Stimulated activated CD8-positive, alpha-beta memory T cell treated with anti-CD3 and anti-CD28 coated beads, Interleukin-7, amount 100 ng/mL, for 1 hour (primary cell): ENCODE results near the gene HIVEP1.

Experiments used
- DNase-seq, 2 donors: peaks; one replicate each; pipeline ENCODE4 v3.0.0-alpha.2; 2020; ENCODE audit warnings: low read depth in 2 of 2

HIVEP1 gene

DNA sequence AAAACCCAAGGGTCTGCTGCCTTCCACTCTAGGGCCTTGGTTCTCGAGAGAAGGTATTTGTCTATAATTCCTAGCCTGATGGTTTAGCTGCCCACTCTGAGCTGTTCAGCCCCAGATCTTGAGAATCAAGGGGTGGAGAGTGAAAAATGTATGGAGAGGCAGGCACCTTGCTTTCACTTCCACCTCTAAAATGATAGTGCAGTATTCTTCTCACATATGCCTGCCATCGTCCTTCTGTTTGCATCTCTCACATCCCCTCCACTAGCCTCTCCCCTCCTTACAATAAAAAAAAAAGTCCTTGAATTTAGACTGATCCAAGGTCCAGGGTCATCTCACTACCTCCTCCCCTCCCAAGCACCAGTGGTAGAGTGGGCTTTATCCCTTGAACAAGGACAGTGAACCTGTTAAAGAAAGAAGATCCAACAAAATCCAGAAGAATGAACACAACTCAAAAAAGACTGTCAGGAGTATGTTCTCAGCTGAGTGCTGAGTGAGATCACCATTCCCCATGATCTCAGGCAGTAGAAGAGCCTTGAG lies 104.2 kb downstream of the HIVEP1 start:
- no peak for DNase-seq

- DNase-seq: no peak
Observed at GRCh38 chr6:12116978-12117377, 104.9 kb downstream of the HIVEP1 start.

- no peak for DNase-seq
Observed at GRCh38 chr6:12118607-12119006, 106.5 kb downstream of the HIVEP1 start.

GRCh38 chr6:12119085-12119588 lies 107.0 kb downstream of the HIVEP1 start:
- DNase-seq: no peak

GRCh38 chr6:12125396-12125795 lies 113.3 kb downstream of the HIVEP1 start:
- DNase-seq: no peak

- DNase-seq: no peak
Observed at GRCh38 chr6:12126051-12126450, 113.9 kb downstream of the HIVEP1 start.

- DNase-seq: no peak
Observed at GRCh38 chr6:12129523-12129922, 117.4 kb downstream of the HIVEP1 start.

DNA sequence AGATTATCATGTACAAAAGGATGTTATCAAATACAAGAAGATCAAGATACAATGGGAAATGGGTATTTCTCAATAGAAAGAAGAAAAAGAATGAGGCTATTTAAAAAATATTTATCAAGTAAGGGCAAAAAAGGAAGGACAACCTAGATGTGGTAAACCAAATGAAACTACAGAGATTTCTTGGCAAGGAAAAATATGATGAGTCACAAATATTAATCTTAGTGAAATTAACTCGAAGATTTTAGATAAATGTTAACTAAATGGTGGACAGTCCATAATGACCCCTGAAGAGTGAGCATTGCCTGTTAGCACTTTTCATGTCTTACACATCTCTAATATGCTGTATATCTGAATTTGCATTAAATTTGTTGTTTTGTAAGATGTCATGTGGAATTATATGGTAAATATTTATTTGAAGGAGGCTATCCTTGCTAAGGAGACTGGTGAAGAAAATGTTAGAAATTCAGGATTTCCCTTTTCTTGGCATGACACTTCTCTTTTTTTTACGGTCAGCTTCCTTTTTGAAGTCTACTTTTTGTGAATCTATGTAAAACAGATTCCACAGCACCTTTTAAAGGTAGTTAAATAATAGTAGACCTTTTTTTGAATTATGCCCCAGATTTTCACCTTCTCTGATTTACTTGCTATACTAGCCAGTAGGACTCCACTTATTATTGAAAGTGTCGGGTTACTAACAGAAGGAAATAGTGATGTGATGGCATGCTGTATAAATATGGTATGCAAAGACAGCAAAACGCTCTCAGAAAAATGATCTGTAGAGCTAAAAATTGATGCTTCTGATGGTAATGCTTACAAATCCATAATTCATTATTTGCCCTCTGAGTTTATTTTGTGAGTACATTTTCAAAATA lies 120.5 kb downstream of the HIVEP1 start:
- no peak for DNase-seq

GRCh38 chr6:12134581-12134980 lies 122.5 kb downstream of the HIVEP1 start:
- DNase-seq: no peak

GRCh38 chr6:12134991-12135390 lies 122.9 kb downstream of the HIVEP1 start:
- DNase-seq: no peak

- no peak for DNase-seq
Observed at GRCh38 chr6:12136905-12137304, 124.8 kb downstream of the HIVEP1 start.

GRCh38 chr6:12137480-12137879 lies 125.4 kb downstream of the HIVEP1 start:
- no peak for DNase-seq

DNA sequence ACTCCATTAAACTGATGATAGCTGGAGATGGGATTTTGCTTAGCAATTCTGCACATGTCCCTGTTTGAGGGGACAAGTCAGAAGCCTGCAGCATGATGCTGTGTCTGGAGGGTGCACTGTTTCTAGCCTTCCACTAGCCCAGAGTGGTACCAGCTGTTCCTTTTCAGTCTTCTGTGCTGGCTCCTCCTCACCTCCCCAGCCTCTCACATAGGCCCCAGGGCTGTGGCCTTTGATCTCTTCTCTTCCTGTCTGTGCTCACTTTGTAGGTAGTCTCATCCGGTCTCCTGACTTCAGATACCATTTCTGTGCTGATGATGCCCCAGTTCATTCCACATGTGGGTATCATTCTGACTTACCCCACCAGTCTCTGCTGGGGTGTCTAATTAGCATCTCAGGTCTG lies 126.3 kb downstream of the HIVEP1 start:
- DNase-seq: no peak

DNA sequence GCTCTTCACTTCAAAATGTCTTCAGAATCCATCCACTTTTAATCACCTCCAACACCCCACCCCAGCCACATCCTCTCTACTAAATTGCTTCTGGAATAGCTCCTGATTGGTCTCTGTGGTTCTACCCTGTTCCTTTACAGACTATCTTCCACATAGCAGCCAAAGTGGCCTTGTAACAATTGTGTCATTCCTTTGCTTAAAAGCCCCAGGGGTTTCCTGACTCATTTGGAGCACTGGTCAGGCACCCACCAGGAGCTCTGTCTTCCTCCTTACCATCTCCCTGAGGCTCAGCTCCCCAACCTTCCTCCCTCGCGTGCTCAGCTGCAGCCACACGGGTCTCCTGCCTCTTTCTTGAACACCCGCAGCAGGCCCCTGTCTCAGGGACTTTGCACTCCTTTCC lies 126.8 kb downstream of the HIVEP1 start:
- no peak for DNase-seq

DNA sequence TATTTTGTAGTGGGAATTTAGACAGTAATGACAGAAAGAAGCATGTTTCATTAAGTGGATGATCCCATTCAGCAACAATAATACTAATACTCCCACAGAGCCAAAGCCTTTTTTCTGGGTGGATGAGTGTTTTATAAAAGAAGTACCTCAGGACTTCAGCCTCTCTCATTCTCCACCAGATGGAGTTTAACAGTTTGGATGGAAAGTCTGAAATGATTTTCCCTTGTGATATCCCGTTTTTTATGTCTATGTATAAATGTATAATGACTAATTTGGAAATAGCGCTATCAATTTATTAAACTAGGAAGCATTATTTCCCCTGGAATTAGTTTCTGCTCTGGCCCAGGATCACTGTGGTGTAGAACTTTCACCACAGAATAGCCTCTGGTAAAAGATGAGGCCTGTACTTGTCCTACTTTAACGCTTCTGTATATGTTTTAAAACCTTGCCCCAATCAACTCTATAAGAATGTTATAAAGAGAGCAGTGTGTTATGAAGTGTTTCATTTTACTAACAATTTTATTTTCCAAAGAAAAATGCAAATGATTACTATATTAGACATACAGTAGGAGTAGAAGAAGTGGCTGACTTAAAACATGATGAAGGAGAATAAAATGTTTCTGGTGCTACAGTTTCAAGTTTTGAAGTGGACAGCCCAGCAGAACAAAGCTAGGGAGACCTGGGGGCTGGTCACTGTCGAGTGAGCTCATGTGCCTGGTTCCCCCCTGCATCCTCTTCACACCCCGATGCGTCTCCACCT lies 135.6 kb downstream of the HIVEP1 start:
- DNase-seq: no peak

- no peak for DNase-seq
Observed at GRCh38 chr6:12148317-12148801, 136.2 kb downstream of the HIVEP1 start.

DNA sequence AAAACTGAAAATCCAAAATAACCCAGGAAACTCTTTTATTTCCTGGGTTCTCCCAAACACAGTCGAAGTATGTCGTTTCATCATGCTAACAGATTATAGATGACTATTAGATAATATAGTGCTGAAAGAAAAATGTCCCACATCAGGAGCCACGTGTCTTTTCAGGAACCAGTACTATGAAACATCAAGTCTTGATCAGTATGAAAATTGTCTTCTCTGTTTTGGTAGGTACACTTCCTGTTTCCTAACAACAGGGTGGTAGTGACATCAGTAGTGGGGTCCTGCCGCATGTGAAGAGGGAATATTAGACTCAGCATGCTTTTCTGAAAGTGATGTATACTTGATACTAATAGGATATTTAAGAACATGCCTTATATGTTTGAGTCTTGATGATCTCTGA lies 136.7 kb downstream of the HIVEP1 start:
- DNase-seq: no peak

GRCh38 chr6:12149944-12150510 lies 137.9 kb downstream of the HIVEP1 start:
- DNase-seq: no peak

DNA sequence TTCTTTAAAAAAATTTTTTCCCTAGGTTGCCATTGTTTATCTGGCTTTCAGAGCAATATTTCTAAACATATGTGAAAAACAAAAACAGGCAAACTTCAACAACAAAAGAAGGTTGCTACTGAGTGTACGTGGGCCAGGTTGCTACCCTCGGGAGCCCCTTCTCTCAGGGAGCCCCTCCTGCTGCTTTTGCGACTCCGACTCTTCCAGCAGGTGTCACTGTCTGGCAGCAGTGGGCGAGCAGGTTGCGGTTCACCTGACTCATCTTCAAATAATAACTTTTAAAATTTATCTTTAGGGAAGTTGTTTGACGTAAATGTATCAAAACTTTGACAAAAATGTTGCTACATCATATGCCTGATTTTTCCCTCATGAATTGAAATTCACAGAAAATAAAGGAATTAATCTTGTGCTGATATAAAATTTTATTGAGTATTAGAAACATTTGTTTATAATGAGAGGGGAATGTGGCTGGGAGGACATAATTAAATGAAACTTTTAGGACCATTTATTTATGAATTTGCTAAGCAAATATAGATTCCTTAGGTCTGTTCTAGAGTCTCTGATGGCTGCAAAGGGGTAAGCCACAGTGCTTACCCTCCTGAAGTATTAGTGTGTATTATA lies 138.8 kb downstream of the HIVEP1 start:
- DNase-seq: no peak

- DNase-seq: no peak
Observed at GRCh38 chr6:12151433-12151820, 139.3 kb downstream of the HIVEP1 start.
